HepG2 (cell line): Measurements from ENCODE around the gene ZNRF4. TPM values are rescaled to one million over a fixed set of nuclear protein-coding genes. Genes with fewer than 3 reads are reported as not detected.

Experiments used
- ATAC-seq: fragments of 200-7000 bp; cut with Tn5 transposase; 3 replicates; pipeline ENCODE4 v1.9.1; 2020; ENCODE audit warnings: mild to moderate bottlenecking, moderate library complexity
- BruUV-seq: library from RNA; stranded (reverse); fragments of 400-500 nt; replicated peaks from 2 replicates; lab custom pipeline; 2021; lab: Mats Ljungman, UMichigan
- CTCF ChIA-PET: fragments of 300-600 bp; formaldehyde crosslinking; extraction: SDS; loops from one replicate; lab custom pipeline; 2021; ENCODE audit warnings: low total read pairs, inconsistent platforms, low intra/inter-chr PET ratio; lab: Yijun Ruan, JAX
- POLR2A ChIA-PET: fragments of 350-600 bp; sonication (Branson Sonifier 250); formaldehyde crosslinking; loops from one replicate; lab custom pipeline; 2020; ENCODE audit warnings: antibody characterized with exemption, inconsistent platforms; lab: Yijun Ruan, JAX
- DNase-seq: peaks from one replicate; pipeline ENCODE4 v3.0.0-alpha.2; 2015; ENCODE audit warnings: low spot score
- FAIRE-seq: peaks from 3 replicates; lab custom pipeline; 2011; peaks lifted over from hg19 to GRCh38; lab: Jason Lieb, UNC
- H2AFZ ChIP-seq: one replicate; pipeline ENCODE4 v1.6.1; 2011; ENCODE audit warnings: low read length, inconsistent platforms
- H3K27ac ChIP-seq: fragments of 300-600 bp; 3 replicates; pipeline ENCODE4 v1.8.0; 2011; ENCODE audit warnings: mixed run types, mild to moderate bottlenecking, mixed read lengths, low read length, inconsistent platforms; ENCODE audit not compliant: insufficient read depth; ENCODE audit errors: extremely low read length
- H3K27me3 ChIP-seq, 2 experiments: fragments of 200-600 bp in 1 of 2; 2 replicates in 1 of 2; 3 replicates in 1 of 2; pipeline versions ENCODE4 v1.6.0 to v1.8.0; 2011; ENCODE audit warnings: low read length in 2 of 2, mild to moderate bottlenecking in 2 of 2, moderate library complexity in 2 of 2, inconsistent platforms in 1 of 2; ENCODE audit not compliant: insufficient read depth in 2 of 2, control insufficient read depth in 1 of 2
- H3K36me3 ChIP-seq, 2 experiments: fragments of 200-600 bp in 1 of 2; replicated peaks in 1 of 2; 2 replicates in 1 of 2; 3 replicates in 1 of 2; pipeline versions ENCODE4 v1.5.1 to v1.8.0; 2011; ENCODE audit warnings: low read length in 2 of 2, inconsistent platforms in 1 of 2; ENCODE audit not compliant: insufficient read depth in 2 of 2, control insufficient read depth in 1 of 2
- H3K4me1 ChIP-seq: 2 replicates; pipeline ENCODE4 v1.5.1; 2012; ENCODE audit warnings: low read length, inconsistent platforms; ENCODE audit not compliant: insufficient read depth
- H3K4me2 ChIP-seq: 2 replicates; pipeline ENCODE4 v1.6.0; 2011; ENCODE audit warnings: low read depth, low read length, inconsistent platforms
- H3K4me3 ChIP-seq, 3 experiments: fragments of 200-600 bp in 1 of 3; sonication (generic), shearing (Covaris generic) in 1 of 3; replicated peaks in 1 of 3; 2 replicates each; pipeline ENCODE4 v1.5.1; 2011 to 2016; ENCODE audit warnings: low read length in 3 of 3, inconsistent platforms in 2 of 3, low read depth in 2 of 3, mild to moderate bottlenecking in 2 of 3, control low read depth in 1 of 3, mixed read lengths in 1 of 3; ENCODE audit not compliant: insufficient read depth in 1 of 3
- H3K79me2 ChIP-seq: one replicate; pipeline ENCODE4 v1.6.1; 2011; ENCODE audit warnings: low read length, inconsistent platforms; ENCODE audit not compliant: insufficient read depth
- H3K9ac ChIP-seq: 2 replicates; pipeline ENCODE4 v1.6.0; 2011; ENCODE audit warnings: mild to moderate bottlenecking, low read depth, low read length, inconsistent platforms; ENCODE audit not compliant: insufficient read depth
- H3K9me3 ChIP-seq: 2 replicates; pipeline ENCODE4 v1.5.1; 2012; ENCODE audit warnings: mild to moderate bottlenecking, low read length
- H4K20me1 ChIP-seq: 2 replicates; pipeline ENCODE4 v1.6.0; 2011; ENCODE audit warnings: inconsistent platforms, mild to moderate bottlenecking, low read length, moderate library complexity; ENCODE audit not compliant: insufficient read depth
- FOXO1 ChIP-seq: sonication (generic); formaldehyde crosslinking; IDR thresholded peaks from 2 replicates; pipeline ENCODE4 v1.4.0; 2020; ENCODE audit warnings: missing genetic modification reagents
- HBP1 ChIP-seq: IDR thresholded peaks from 2 replicates; pipeline ENCODE4 v1.6.1; 2016; ENCODE audit warnings: low read depth, control low read depth
- SNAPC4 ChIP-seq: sonication (generic); formaldehyde crosslinking; IDR thresholded peaks from 2 replicates; pipeline ENCODE4 v1.4.0; 2020; ENCODE audit warnings: mild to moderate bottlenecking, missing genetic modification reagents
- ZBED4 ChIP-seq: sonication (generic); formaldehyde crosslinking; IDR thresholded peaks from 2 replicates; pipeline ENCODE4 v1.4.0; 2020; ENCODE audit warnings: missing genetic modification reagents, borderline replicate concordance
- ZBTB34 ChIP-seq: sonication (generic); formaldehyde crosslinking; IDR thresholded peaks from 2 replicates; pipeline ENCODE4 v1.8.0; 2022; ENCODE audit warnings: mild to moderate bottlenecking, missing genetic modification reagents
- ZNF687 ChIP-seq: sonication (generic); formaldehyde crosslinking; IDR thresholded peaks from 2 replicates; pipeline ENCODE4 v1.5.1; 2020; ENCODE audit warnings: mild to moderate bottlenecking, missing genetic modification reagents, moderate library complexity
- ZNF724P ChIP-seq: sonication (generic); formaldehyde crosslinking; IDR thresholded peaks from 2 replicates; pipeline ENCODE4 v1.8.0; 2022; ENCODE audit warnings: missing genetic modification reagents, borderline replicate concordance
- WGBS: methylation state at CpG from one replicate; pipeline ENCODE4 v1.1.6; 2017; ENCODE audit warnings: low lambda C conversion rate; 5-methylcytosine and 5-hydroxymethylcytosine counted together
- in situ Hi-C: cut with HindIII; loops from 2 replicates; pipeline ENCODE4 v1.10.0; 2017; ENCODE audit warnings: low pct_unique_long_range_greater_than_20kb; ENCODE audit not compliant: extremely low pct_ligation_motif_present
- intact Hi-C: fragments of 100-400 bp; cut with micrococcal nuclease; formaldehyde crosslinking; loops from one replicate; pipeline ENCODE4 v1.10.0; 2022; ENCODE audit not compliant: unreplicated experiment
- polyA plus RNA-seq, 8 experiments: library from polyadenylated mRNA; depleted of rRNA in 3 of 8; stranded (reverse) in 7 of 8; unstranded in 1 of 8; fragments of >200 nt; fragmentation: Illumina TruSeq in 4 of 8; extraction: Trizol in 4 of 8; gene quantifications; 2 replicates each; pipeline versions ENCODE4 v1.2.1 to v1.2.3, GENCODE V29; 2011 to 2016; ENCODE audit warnings: low read depth in 4 of 8, missing spikeins in 1 of 8, mixed read lengths in 1 of 8; ENCODE audit not compliant: insufficient read depth in 1 of 8
- total RNA-seq, 5 experiments: library from RNA; depleted of rRNA; stranded (reverse); fragments of >200 nt; fragmentation: Illumina TruSeq; extraction: Trizol; gene quantifications; 2 replicates each; pipeline ENCODE4 v1.2.3, GENCODE V29; 2016; ENCODE audit warnings: low read depth in 1 of 5

The ZNRF4 gene
- total and polyA plus RNA-seq, 2 of the 13 experiments (the other 11 are each of a cell fraction or from before 2014, with no cell fraction given): not detected

GRCh38 chr19:5454743-5455142, 474 bp upstream of the ZNRF4 start:
- Histone ChIP-seq H3K9me3 (no peaks in the 10 kb centered on the region), H3K79me2 (no peaks in the 10 kb centered on the region), H3K27ac (no peak overlapping the region), H3K9ac (no peak overlapping the region), H3K4me2 (no peak overlapping the region), H3K27me3 (no peaks in the 10 kb centered on the region), H2AFZ (no peak overlapping the region), H4K20me1 (no peaks in the 10 kb centered on the region), H3K36me3 (no peaks in the 10 kb centered on the region), H3K4me3 (no peak overlapping the region), H3K4me1 (no peaks in the 10 kb centered on the region)
- BruUV-seq: no TSS peak
- DNase-seq (no peak), ATAC-seq (no peak), FAIRE-seq (no peak)
- 58% methylated on average over 3 of the region's 5 CpGs for WGBS
- ChIA-PET POLR2A (no interaction called here), CTCF (no interaction called here)
- in situ Hi-C loops (no loop called here), intact Hi-C loops (no loop called here)
- TF ChIP-seq ZNF687 (CRISPR knock-in tag): no peak
- no peak for TF ChIP-seq ZBED4
- TF ChIP-seq SNAPC4: no peak
- no peak for TF ChIP-seq ZBTB34 (CRISPR knock-in tag)
- TF ChIP-seq FOXO1: no peak
- TF ChIP-seq ZNF724P (CRISPR knock-in tag): no peak
- TF ChIP-seq HBP1 (CRISPR knock-in tag): no peak
